GF-D8 (cell line): ENCODE data around the gene ECSCR.
A peak's percentile ranks its signal among the peaks of the same experiment; 100 is the strongest.
"Not testable (repeated sequence)": the region's sequence is repeated elsewhere in the genome, so short reads cannot be mapped to it uniquely, and the experiment has no call there.

Experiments
- DNase-seq: peaks from one replicate; lab custom pipeline; 2025; lab: John Stamatoyannopoulos, UW

ECSCR gene

GRCh38 chr5:139462586-139463276 is at the start of gene ECSCR:
ECSCR (minus strand) TSS chr5:139462743; CDS start chr5:139462670, 73 bp downstream.
- DNase-seq = no peak

GRCh38 chr5:139504722-139505121 is 42.2 kb upstream of the ECSCR start:
- DNase-seq = not testable (repeated sequence)

- DNase-seq = not testable (repeated sequence)
These were observed 41.3 kb upstream of the ECSCR start for GRCh38 chr5:139503879-139504278.

- not testable (repeated sequence) for DNase-seq
These were observed 40.7 kb upstream of the ECSCR start for GRCh38 chr5:139503036-139503817.

GRCh38 chr5:139501381-139501780 is 38.8 kb upstream of the ECSCR start:
- DNase-seq = no peak

- DNase-seq = peak; percentile 23
These were observed 33.3 kb upstream of the ECSCR start for GRCh38 chr5:139495638-139496435.

GRCh38 chr5:139494832-139495231 is 32.3 kb upstream of the ECSCR start:
- DNase-seq = no peak

- DNase-seq = no peak
These were observed 31.7 kb upstream of the ECSCR start for GRCh38 chr5:139494256-139494655.

GRCh38 chr5:139492700-139493192 is 30.2 kb upstream of the ECSCR start:
- DNase-seq = no peak

GRCh38 chr5:139488260-139488659 is 25.7 kb upstream of the ECSCR start:
- DNase-seq = peak; percentile 35

GRCh38 chr5:139486201-139486600 is 23.7 kb upstream of the ECSCR start:
- DNase-seq = no peak

- not testable (repeated sequence) for DNase-seq
These were observed 20.3 kb upstream of the ECSCR start for GRCh38 chr5:139482890-139483208.

- DNase-seq = peak; percentile 98
These were observed 19.7 kb upstream of the ECSCR start, which contains the start of gene STING1 for GRCh38 chr5:139482050-139482889. STING1 (minus strand) TSS chr5:139482758; CDS start chr5:139481704, 1,054 bp downstream.

- DNase-seq = peak; percentile 42
These were observed 19.1 kb upstream of the ECSCR start for GRCh38 chr5:139481580-139482049.

- DNase-seq = no peak
These were observed 18.6 kb upstream of the ECSCR start for GRCh38 chr5:139481122-139481533.

GRCh38 chr5:139479729-139480128 is 17.2 kb upstream of the ECSCR start:
- DNase-seq = not testable (repeated sequence)

- not testable (repeated sequence) for DNase-seq
These were observed 16.3 kb upstream of the ECSCR start for GRCh38 chr5:139478657-139479423.

- DNase-seq = peak; percentile 58
These were observed 13.5 kb upstream of the ECSCR start for GRCh38 chr5:139475865-139476617.
